ENCODE results near the gene VPS26A.

VPS26A gene

GRCh38 chr10:69220507-69220906, 96.5 kb downstream of the VPS26A start:
- DNase-seq (ENCODE audit: low spot score): no peak
- TF ChIP-seq, protein P1, sequence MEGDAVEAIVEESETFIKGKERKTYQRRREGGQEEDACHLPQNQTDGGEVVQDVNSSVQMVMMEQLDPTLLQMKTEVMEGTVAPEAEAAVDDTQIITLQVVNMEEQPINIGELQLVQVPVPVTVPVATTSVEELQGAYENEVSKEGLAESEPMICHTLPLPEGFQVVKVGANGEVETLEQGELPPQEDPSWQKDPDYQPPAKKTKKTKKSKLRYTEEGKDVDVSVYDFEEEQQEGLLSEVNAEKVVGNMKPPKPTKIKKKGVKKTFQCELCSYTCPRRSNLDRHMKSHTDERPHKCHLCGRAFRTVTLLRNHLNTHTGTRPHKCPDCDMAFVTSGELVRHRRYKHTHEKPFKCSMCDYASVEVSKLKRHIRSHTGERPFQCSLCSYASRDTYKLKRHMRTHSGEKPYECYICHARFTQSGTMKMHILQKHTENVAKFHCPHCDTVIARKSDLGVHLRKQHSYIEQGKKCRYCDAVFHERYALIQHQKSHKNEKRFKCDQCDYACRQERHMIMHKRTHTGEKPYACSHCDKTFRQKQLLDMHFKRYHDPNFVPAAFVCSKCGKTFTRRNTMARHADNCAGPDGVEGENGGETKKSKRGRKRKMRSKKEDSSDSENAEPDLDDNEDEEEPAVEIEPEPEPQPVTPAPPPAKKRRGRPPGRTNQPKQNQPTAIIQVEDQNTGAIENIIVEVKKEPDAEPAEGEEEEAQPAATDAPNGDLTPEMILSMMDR (IDR thresholded peaks at IDR 0.05; ENCODE audit: borderline replicate concordance, control extremely low read depth, extremely low read depth, insufficient read depth, missing control alignments): no peak
- in situ Hi-C loops (cut with MboI; ENCODE audit: low sequenced_read_pairs, unreplicated experiment): loop anchor here (10.0 kb wide), 1 partner anchor 226 kb away; no protein-coding TSS in a partner anchor

All from GM13976 (cell line).